Muscle layer of colon (tissue), 2 donors: ENCODE results near the gene METAP1D.
"Not testable (repeated sequence)": the region's sequence is repeated elsewhere in the genome, so short reads cannot be mapped to it uniquely, and the experiment has no call there.

Source experiments
- H3K27ac ChIP-seq: one replicate; pipeline ENCODE4 v1.7.0; 2013; ENCODE audit warnings: low read depth, mild to moderate bottlenecking, low read length, moderate library complexity
- H3K27me3 ChIP-seq, 2 donors: one replicate each; pipeline ENCODE4 v1.7.0; 2013; ENCODE audit warnings: low read length in 2 of 2, mild to moderate bottlenecking in 2 of 2; ENCODE audit not compliant: insufficient read depth in 2 of 2, control insufficient read depth in 1 of 2
- H3K36me3 ChIP-seq: one replicate; pipeline ENCODE4 v1.7.0; 2013; ENCODE audit warnings: mild to moderate bottlenecking, low read length; ENCODE audit not compliant: insufficient read depth
- H3K4me1 ChIP-seq: one replicate; pipeline ENCODE4 v1.7.0; 2013; ENCODE audit warnings: mild to moderate bottlenecking, low read length; ENCODE audit not compliant: insufficient read depth
- H3K4me3 ChIP-seq, 2 donors: one replicate each; pipeline ENCODE4 v1.7.0; 2013; ENCODE audit warnings: low read length in 2 of 2, low read depth in 1 of 2, mild to moderate bottlenecking in 1 of 2, moderate library complexity in 1 of 2
- H3K9ac ChIP-seq: one replicate; pipeline ENCODE4 v1.7.0; 2013; ENCODE audit warnings: low read length
- H3K9me3 ChIP-seq: one replicate; pipeline ENCODE4 v1.7.0; 2013; ENCODE audit warnings: mild to moderate bottlenecking, low read length
- donor health status: abdominal sarcoma.
- donor health status: Adenocarcinoma of cecum.

The METAP1D gene

GRCh38 chr2:172052000-172052983 lies 52.5 kb downstream of the METAP1D start:
- H3K9ac ChIP-seq: no peak overlapping the region
- no peak overlapping the region for H3K4me3 ChIP-seq
- no peak overlapping the region for H3K27ac ChIP-seq

GRCh38 chr2:172053486-172053885 lies 53.7 kb downstream of the METAP1D start:
- no peak overlapping the region for H3K9ac ChIP-seq
- no peaks in the 10 kb centered on the region for H3K4me1 ChIP-seq
- no peak overlapping the region for H3K27ac ChIP-seq
- no peaks in the 10 kb centered on the region for H3K9me3 ChIP-seq
- no peak overlapping the region for H3K4me3 ChIP-seq
- no peaks in the 10 kb centered on the region for H3K27me3 ChIP-seq
- no peaks in the 10 kb centered on the region for H3K36me3 ChIP-seq

More at GRCh38 chr2:172052000-172052983, 52.5 kb downstream of the METAP1D start:
- no peaks in the 10 kb centered on the region for H3K4me1 ChIP-seq
- no peaks in the 10 kb centered on the region for H3K36me3 ChIP-seq
- H3K9me3 ChIP-seq: no peaks in the 10 kb centered on the region
- H3K27me3 ChIP-seq: no peaks in the 10 kb centered on the region

DNA sequence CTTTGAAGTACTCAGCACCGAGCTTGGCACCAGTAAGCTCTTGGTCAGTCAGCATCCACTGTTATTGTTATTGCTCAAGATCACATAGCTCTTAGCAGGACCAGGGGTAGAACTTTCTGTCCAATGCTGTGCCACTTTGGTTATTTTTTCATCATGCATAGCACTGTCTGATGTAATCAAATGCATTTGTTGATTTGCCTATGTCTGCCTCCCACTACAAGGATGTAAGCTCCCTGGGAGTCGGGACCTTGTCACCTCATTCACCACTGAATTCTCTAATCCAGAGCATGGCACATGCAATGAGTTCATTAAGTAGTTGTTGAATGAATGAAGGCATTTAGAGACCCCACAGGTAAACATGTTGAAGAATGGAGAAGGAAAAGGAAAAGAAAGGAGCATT lies 56.5 kb downstream of the METAP1D start:
- Histone ChIP-seq H3K27me3 (no peaks in the 10 kb centered on the region), H3K4me1 (no peaks in the 10 kb centered on the region), H3K9me3 (no peaks in the 10 kb centered on the region), H3K36me3 (no peaks in the 10 kb centered on the region), H3K9ac (no peak overlapping the region), H3K4me3 (no peak overlapping the region), H3K27ac (no peak overlapping the region)

GRCh38 chr2:172058660-172059059 lies 58.9 kb downstream of the METAP1D start:
- Histone ChIP-seq H3K4me3 (no peak overlapping the region), H3K27me3 (no peaks in the 10 kb centered on the region), H3K9ac (no peak overlapping the region), H3K9me3 (no peaks in the 10 kb centered on the region), H3K4me1 (no peaks in the 10 kb centered on the region), H3K36me3 (no peaks in the 10 kb centered on the region), H3K27ac (no peak overlapping the region)

GRCh38 chr2:172060118-172060517 lies 60.4 kb downstream of the METAP1D start:
- not testable (repeated sequence) for H3K4me3 ChIP-seq, H3K27me3 ChIP-seq, H3K9me3 ChIP-seq, H3K4me1 ChIP-seq, H3K9ac ChIP-seq, H3K27ac ChIP-seq, H3K36me3 ChIP-seq

DNA sequence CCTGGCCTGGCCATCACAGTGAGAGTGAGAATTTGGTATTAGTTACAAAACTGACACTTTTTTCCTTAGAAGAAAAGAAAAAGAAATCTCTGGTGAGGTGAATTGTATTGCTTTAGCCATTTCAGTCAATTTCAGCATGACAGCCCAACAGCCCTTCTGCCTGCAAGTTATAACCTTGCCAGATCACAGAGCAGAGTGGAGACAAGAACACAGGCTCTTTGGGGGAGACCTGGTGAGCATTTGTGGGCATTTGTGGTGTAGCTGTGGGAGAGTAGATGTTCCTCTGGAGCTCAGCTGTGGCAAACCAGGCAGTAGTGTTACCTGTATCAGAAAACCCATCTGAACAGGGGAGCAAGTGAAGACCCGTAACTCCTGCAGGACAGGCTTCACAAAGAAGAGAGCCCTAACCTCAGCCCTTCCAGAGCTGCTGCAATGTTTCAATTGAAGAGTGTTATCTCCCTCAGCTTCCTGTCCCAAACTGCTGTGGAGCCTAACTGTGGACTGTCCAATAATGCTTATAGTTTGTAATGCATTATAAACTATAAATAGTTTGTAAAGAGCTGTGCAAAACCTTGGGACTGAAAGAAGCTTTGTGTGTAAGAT lies 62.8 kb downstream of the METAP1D start:
- no peaks in the 10 kb centered on the region for H3K4me1 ChIP-seq
- H3K9ac ChIP-seq: no peak overlapping the region
- H3K36me3 ChIP-seq: no peaks in the 10 kb centered on the region
- H3K27me3 ChIP-seq: no peaks in the 10 kb centered on the region
- no peak overlapping the region for H3K4me3 ChIP-seq
- H3K9me3 ChIP-seq: no peaks in the 10 kb centered on the region
- no peak overlapping the region for H3K27ac ChIP-seq

DNA sequence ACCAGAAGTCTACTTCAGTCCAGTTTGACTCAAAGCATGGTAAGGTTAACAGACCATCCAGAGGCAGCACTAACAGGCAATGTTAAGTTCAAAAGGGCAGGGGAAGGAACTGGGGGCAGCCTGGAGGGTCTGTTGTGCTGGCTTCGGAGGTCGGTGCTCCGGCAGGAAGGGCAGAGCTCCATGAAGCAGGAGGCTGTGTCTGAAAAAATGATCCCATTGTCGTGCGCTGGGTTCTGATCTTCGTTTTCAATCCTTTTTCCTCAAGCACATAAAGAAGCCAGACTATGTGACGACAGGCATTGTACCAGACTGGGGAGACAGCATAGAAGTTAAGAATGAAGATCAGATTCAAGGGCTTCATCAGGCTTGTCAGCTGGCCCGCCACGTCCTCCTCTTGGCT lies 63.7 kb downstream of the METAP1D start:
- Histone ChIP-seq H3K36me3 (no peaks in the 10 kb centered on the region), H3K4me3 (no peak overlapping the region), H3K9ac (no peak overlapping the region), H3K4me1 (no peaks in the 10 kb centered on the region), H3K27ac (no peak overlapping the region), H3K27me3 (no peaks in the 10 kb centered on the region), H3K9me3 (no peaks in the 10 kb centered on the region)

- Histone ChIP-seq H3K36me3 (no peaks in the 10 kb centered on the region), H3K27me3 (no peaks in the 10 kb centered on the region), H3K9me3 (no peaks in the 10 kb centered on the region), H3K27ac (no peak overlapping the region), H3K9ac (no peak overlapping the region), H3K4me3 (no peak overlapping the region), H3K4me1 (no peaks in the 10 kb centered on the region)
Observed at GRCh38 chr2:172065111-172065510, 65.4 kb downstream of the METAP1D start.

- Histone ChIP-seq H3K36me3 (no peaks in the 10 kb centered on the region), H3K9ac (no peak overlapping the region), H3K4me1 (no peaks in the 10 kb centered on the region), H3K9me3 (no peaks in the 10 kb centered on the region), H3K4me3 (no peak overlapping the region), H3K27me3 (no peaks in the 10 kb centered on the region), H3K27ac (no peak overlapping the region)
Observed at GRCh38 chr2:172066394-172066886, 66.7 kb downstream of the METAP1D start.

- not testable (repeated sequence) for H3K4me3 ChIP-seq, H3K4me1 ChIP-seq
Observed at GRCh38 chr2:172067905-172068304, 68.2 kb downstream of the METAP1D start.

GRCh38 chr2:172070936-172071335 lies 71.2 kb downstream of the METAP1D start:
- Histone ChIP-seq H3K4me1 (no peaks in the 10 kb centered on the region), H3K27me3 (no peaks in the 10 kb centered on the region), H3K4me3 (no peak overlapping the region), H3K27ac (no peak overlapping the region), H3K9ac (no peak overlapping the region), H3K9me3 (no peaks in the 10 kb centered on the region), H3K36me3 (no peaks in the 10 kb centered on the region)

More at GRCh38 chr2:172067905-172068304, 68.2 kb downstream of the METAP1D start:
- not testable (repeated sequence) for H3K27ac ChIP-seq, H3K27me3 ChIP-seq, H3K9me3 ChIP-seq, H3K36me3 ChIP-seq, H3K9ac ChIP-seq
